H1 (cell line): ENCODE measurements around the gene CORO7. TPM values are rescaled to one million over a fixed set of nuclear protein-coding genes. Genes with fewer than 3 reads are reported as not detected.
A peak's percentile ranks its signal among the peaks of the same experiment; 100 is the strongest.

Experiments
- CTCF ChIA-PET: fragments of 300-600 bp; sonication (Branson Sonifier 250); formaldehyde crosslinking; loops from one replicate; lab custom pipeline; 2021; ENCODE audit not compliant: partially characterized antibody; lab: Charles Lee
- POLR2A ChIA-PET: fragments of 300-600 bp; sonication (Branson Sonifier 250); formaldehyde crosslinking; loops from one replicate; lab custom pipeline; 2021; ENCODE audit warnings: inconsistent platforms; ENCODE audit not compliant: partially characterized antibody; lab: Charles Lee
- DNase-seq, 2 experiments: peaks; one replicate each; pipeline versions ENCODE4 v3.0.0 to v3.0.0-alpha.2; 2010 to 2022; ENCODE audit warnings: low spot score in 2 of 2, low read depth in 1 of 2, mixed read lengths in 1 of 2
- FAIRE-seq: peaks from 2 replicates; lab custom pipeline; 2011; peaks lifted over from hg19 to GRCh38; lab: Jason Lieb, UNC
- H2AFZ ChIP-seq: 2 replicates; pipeline ENCODE4 v1.8.1; 2012; ENCODE audit warnings: low read length, inconsistent platforms
- H2AK5ac ChIP-seq: 2 replicates; pipeline ENCODE4 v1.6.1; 2013; ENCODE audit warnings: low read depth, low read length
- H2BK120ac ChIP-seq: replicated peaks from 2 replicates; pipeline ENCODE3; 2013; ENCODE audit warnings: low read depth, low read length, inconsistent platforms
- H2BK12ac ChIP-seq: 2 replicates; pipeline ENCODE4 v1.6.1; 2013; ENCODE audit warnings: low read depth, low read length
- H2BK15ac ChIP-seq: 2 replicates; pipeline ENCODE4 v1.6.1; 2013; ENCODE audit warnings: low read length
- H2BK20ac ChIP-seq: 2 replicates; pipeline ENCODE4 v1.6.1; 2013; ENCODE audit warnings: low read length
- H2BK5ac ChIP-seq: 2 replicates; pipeline ENCODE4 v1.6.1; 2013; ENCODE audit warnings: low read depth, low read length
- H3K14ac ChIP-seq: 2 replicates; pipeline ENCODE4 v1.6.1; 2013; ENCODE audit warnings: inconsistent platforms; ENCODE audit not compliant: insufficient read length
- H3K18ac ChIP-seq: 2 replicates; pipeline ENCODE4 v1.6.1; 2013; ENCODE audit warnings: low read length; ENCODE audit errors: extremely low read depth
- H3K23ac ChIP-seq: 2 replicates; pipeline ENCODE4 v1.6.1; 2013; ENCODE audit warnings: inconsistent platforms; ENCODE audit not compliant: insufficient read length
- H3K23me2 ChIP-seq: 2 replicates; pipeline ENCODE4 v1.6.1; 2013; ENCODE audit warnings: low read depth, low read length
- H3K27ac ChIP-seq: 2 replicates; pipeline ENCODE4 v1.6.1; 2011; ENCODE audit warnings: low read depth, low read length, inconsistent platforms
- H3K27me3 ChIP-seq, 4 experiments: replicated peaks in 1 of 4; 1 replicate in 1 of 4; 2 replicates in 3 of 4; pipeline versions ENCODE4 v1.6.1 to v1.8.1; 2011 to 2013; ENCODE audit warnings: low read length in 3 of 4, mild to moderate bottlenecking in 3 of 4, inconsistent platforms in 2 of 4, mixed read lengths in 2 of 4, moderate library complexity in 1 of 4; ENCODE audit not compliant: control insufficient read depth in 3 of 4, insufficient read depth in 3 of 4; ENCODE audit errors: extremely low read depth in 1 of 4
- H3K36me3 ChIP-seq, 4 experiments: 2 replicates each; pipeline versions ENCODE4 v1.6.1 to v1.8.1; 2011 to 2013; ENCODE audit warnings: mild to moderate bottlenecking in 4 of 4, low read length in 3 of 4, moderate library complexity in 2 of 4, control low read depth in 1 of 4, inconsistent platforms in 1 of 4; ENCODE audit not compliant: insufficient read depth in 4 of 4, control insufficient read depth in 2 of 4
- H3K4ac ChIP-seq: replicated peaks from 2 replicates; pipeline ENCODE3; 2013; ENCODE audit warnings: low read length, low read depth, mixed read lengths, inconsistent platforms; ENCODE audit not compliant: insufficient read length
- H3K4me1 ChIP-seq, 4 experiments: replicated peaks in 1 of 4; 1 replicate in 1 of 4; 2 replicates in 3 of 4; pipeline versions ENCODE4 v1.6.1 to v1.8.1; 2011 to 2013; ENCODE audit warnings: low read length in 3 of 4, inconsistent platforms in 2 of 4, mixed read lengths in 1 of 4; ENCODE audit not compliant: insufficient read depth in 4 of 4, control insufficient read depth in 3 of 4
- H3K4me2 ChIP-seq, 2 experiments: 2 replicates each; pipeline versions ENCODE4 v1.6.1 to v1.8.1; 2011 to 2013; ENCODE audit warnings: low read depth in 2 of 2, low read length in 2 of 2, control low read depth in 1 of 2, inconsistent platforms in 1 of 2, mild to moderate bottlenecking in 1 of 2; ENCODE audit not compliant: insufficient read depth in 1 of 2
- H3K4me3 ChIP-seq, 4 experiments: fragments of 200-600, 300-600 bp in 1 of 4; sonication (generic), shearing (Covaris generic), sonication (Bioruptor Twin) in 1 of 4; 2 replicates each; pipeline versions ENCODE4 v1.5.1 to v1.8.1; 2011 to 2016; ENCODE audit warnings: low read length in 4 of 4, low read depth in 3 of 4, control low read depth in 2 of 4, inconsistent platforms in 2 of 4, mild to moderate bottlenecking in 2 of 4, mixed read lengths in 1 of 4, moderate library complexity in 1 of 4; ENCODE audit not compliant: insufficient read depth in 2 of 4; ENCODE audit errors: extremely low read depth in 1 of 4
- H3K56ac ChIP-seq: replicated peaks from 2 replicates; pipeline ENCODE3; 2013; ENCODE audit warnings: low read depth, mild to moderate bottlenecking, mixed read lengths, low read length, inconsistent platforms; ENCODE audit not compliant: insufficient read length
- H3K79me1 ChIP-seq: 2 replicates; pipeline ENCODE4 v1.6.1; 2013; ENCODE audit warnings: low read depth, low read length, control low read depth
- H3K79me2 ChIP-seq, 2 experiments: 2 replicates each; pipeline versions ENCODE4 v1.6.1 to v1.8.1; 2012 to 2013; ENCODE audit warnings: low read length in 2 of 2, mild to moderate bottlenecking in 2 of 2, inconsistent platforms in 1 of 2; ENCODE audit not compliant: insufficient read depth in 2 of 2, control insufficient read depth in 1 of 2
- H3K9ac ChIP-seq, 4 experiments: replicated peaks in 1 of 4; 1 replicate in 1 of 4; 2 replicates in 3 of 4; pipeline versions ENCODE4 v1.6.1 to v1.8.1; 2011 to 2013; ENCODE audit warnings: low read depth in 3 of 4, low read length in 3 of 4, control low read depth in 2 of 4, mild to moderate bottlenecking in 2 of 4, moderate library complexity in 2 of 4, inconsistent platforms in 1 of 4; ENCODE audit errors: extremely low read depth in 1 of 4
- H3K9me3 ChIP-seq, 2 experiments: 2 replicates each; pipeline versions ENCODE4 v1.6.1 to v1.8.1; 2012 to 2013; ENCODE audit warnings: mild to moderate bottlenecking in 2 of 2, moderate library complexity in 2 of 2, control low read depth in 1 of 2, inconsistent platforms in 1 of 2, low read depth in 1 of 2, low read length in 1 of 2, mixed read lengths in 1 of 2; ENCODE audit not compliant: insufficient read depth in 2 of 2
- H4K20me1 ChIP-seq, 2 experiments: replicated peaks in 1 of 2; 2 replicates each; pipeline versions ENCODE3 to v1.8.1; 2011 to 2013; ENCODE audit warnings: inconsistent platforms in 2 of 2, low read length in 2 of 2, mild to moderate bottlenecking in 1 of 2; ENCODE audit not compliant: insufficient read depth in 2 of 2, control insufficient read depth in 1 of 2
- H4K5ac ChIP-seq: 2 replicates; pipeline ENCODE4 v1.6.1; 2013; ENCODE audit warnings: low read length, low read depth, mixed read lengths, inconsistent platforms; ENCODE audit not compliant: insufficient read length
- H4K8ac ChIP-seq: 2 replicates; pipeline ENCODE4 v1.8.0; 2013; ENCODE audit warnings: mild to moderate bottlenecking, moderate library complexity, low read length, inconsistent platforms; ENCODE audit not compliant: insufficient read depth; ENCODE audit errors: extremely low read depth
- H4K91ac ChIP-seq: replicated peaks from 2 replicates; pipeline ENCODE3; 2013; ENCODE audit warnings: low read length, mixed read lengths, inconsistent platforms; ENCODE audit not compliant: insufficient read length
- ATF3 ChIP-seq: IDR thresholded peaks from 2 replicates; pipeline ENCODE4 v1.6.1; 2011; ENCODE audit warnings: low read depth, mild to moderate bottlenecking, low read length; ENCODE audit not compliant: insufficient read depth
- BACH1 ChIP-seq: IDR thresholded peaks from 2 replicates; pipeline ENCODE4 v1.6.1; 2012; ENCODE audit warnings: low read length, improper control_type of control experiment
- CEBPB ChIP-seq: IDR thresholded peaks from 2 replicates; pipeline ENCODE4 v1.6.1; 2012; ENCODE audit warnings: low read depth, low read length
- CHD1 ChIP-seq: IDR thresholded peaks from 2 replicates; pipeline ENCODE4 v1.6.1; 2012; ENCODE audit warnings: low read depth, low read length, improper control_type of control experiment
- CHD2 ChIP-seq: IDR thresholded peaks from 2 replicates; pipeline ENCODE4 v1.6.1; 2012; ENCODE audit warnings: low read length, improper control_type of control experiment
- HDAC6 ChIP-seq: IDR thresholded peaks from one replicate; pipeline ENCODE4 v1.7.1; 2012; ENCODE audit warnings: low read depth, mild to moderate bottlenecking, inconsistent platforms, low read length, moderate library complexity
- MAFK ChIP-seq: IDR thresholded peaks from 2 replicates; pipeline ENCODE4 v1.6.1; 2012; ENCODE audit warnings: low read depth, mild to moderate bottlenecking, improper control_type of control experiment, low read length
- POLR2A ChIP-seq, 2 experiments: IDR thresholded peaks; 1 replicate in 1 of 2; 2 replicates in 1 of 2; pipeline ENCODE4 v1.6.1; 2011; ENCODE audit warnings: low read depth in 2 of 2, low read length in 2 of 2, mild to moderate bottlenecking in 2 of 2; ENCODE audit errors: control extremely low read depth in 1 of 2
- POU5F1 ChIP-seq: IDR thresholded peaks from 2 replicates; pipeline ENCODE4 v1.6.1; 2011; ENCODE audit warnings: low read depth, mild to moderate bottlenecking, low read length, moderate library complexity
- RBBP5 ChIP-seq: IDR thresholded peaks from 2 replicates; pipeline ENCODE4 v1.7.1; 2012; ENCODE audit warnings: low read depth, mild to moderate bottlenecking, inconsistent platforms, low read length, moderate library complexity, borderline replicate concordance
- SP4 ChIP-seq: IDR thresholded peaks from 2 replicates; pipeline ENCODE4 v1.6.1; 2012; ENCODE audit warnings: low read length, inconsistent platforms
- SRF ChIP-seq: IDR thresholded peaks from 2 replicates; pipeline ENCODE4 v1.6.1; 2011; ENCODE audit warnings: mild to moderate bottlenecking, low read depth, low read length, moderate library complexity
- TAF1 ChIP-seq: IDR thresholded peaks from 2 replicates; pipeline ENCODE4 v1.6.1; 2011; ENCODE audit warnings: mild to moderate bottlenecking, low read depth, low read length
- TEAD4 ChIP-seq: IDR thresholded peaks from 2 replicates; pipeline ENCODE4 v1.6.1; 2012; ENCODE audit warnings: low read depth, low read length, inconsistent platforms, mixed read lengths
- WGBS, 2 experiments: shearing (Covaris generic) in 1 of 2; methylation state at CpG; one replicate each; pipeline versions ENCODE4 v1.1.6 to v1.1.7; 2013 to 2015; ENCODE audit warnings: low lambda C conversion rate in 2 of 2, mixed read lengths in 2 of 2, inconsistent platforms in 1 of 2, low coverage in 1 of 2, missing lambda C conversion rate in 1 of 2; ENCODE audit not compliant: insufficient replicate concordance in 2 of 2, insufficient coverage in 1 of 2, insufficient read length in 1 of 2; ENCODE audit errors: extremely low coverage in 1 of 2, missing lambda C conversion rate in 1 of 2; 5-methylcytosine and 5-hydroxymethylcytosine counted together
- polyA plus RNA-seq, 7 experiments: library from polyadenylated mRNA; depleted of rRNA in 3 of 7; stranded (reverse) in 5 of 7; unstranded in 2 of 7; fragments of >200 nt in 5 of 7; fragments of 200-250 nt in 2 of 7; gene quantifications; 1 replicate in 5 of 7; 2 replicates in 1 of 7; 4 replicates in 1 of 7; pipeline versions ENCODE4 v1.2.1 to v1.2.3, GENCODE V29; 2011 to 2013; ENCODE audit warnings: missing spikeins in 2 of 7, mixed read lengths in 2 of 7
- total RNA-seq: library from RNA; stranded (reverse); fragmentation: NEBNext Ultra II Directional; extraction: Animal tissue kit (Norgen Biotek cat#: 25700); gene quantifications from 2 replicates; pipeline ENCODE4 v1.2.1, GENCODE V29; 2021

CORO7 gene
- total and polyA plus RNA-seq, 2 of the 8 experiments (the other 6 are each of a cell fraction or from before 2014, with no cell fraction given), result 25.2 to 29.8 TPM

DNA sequence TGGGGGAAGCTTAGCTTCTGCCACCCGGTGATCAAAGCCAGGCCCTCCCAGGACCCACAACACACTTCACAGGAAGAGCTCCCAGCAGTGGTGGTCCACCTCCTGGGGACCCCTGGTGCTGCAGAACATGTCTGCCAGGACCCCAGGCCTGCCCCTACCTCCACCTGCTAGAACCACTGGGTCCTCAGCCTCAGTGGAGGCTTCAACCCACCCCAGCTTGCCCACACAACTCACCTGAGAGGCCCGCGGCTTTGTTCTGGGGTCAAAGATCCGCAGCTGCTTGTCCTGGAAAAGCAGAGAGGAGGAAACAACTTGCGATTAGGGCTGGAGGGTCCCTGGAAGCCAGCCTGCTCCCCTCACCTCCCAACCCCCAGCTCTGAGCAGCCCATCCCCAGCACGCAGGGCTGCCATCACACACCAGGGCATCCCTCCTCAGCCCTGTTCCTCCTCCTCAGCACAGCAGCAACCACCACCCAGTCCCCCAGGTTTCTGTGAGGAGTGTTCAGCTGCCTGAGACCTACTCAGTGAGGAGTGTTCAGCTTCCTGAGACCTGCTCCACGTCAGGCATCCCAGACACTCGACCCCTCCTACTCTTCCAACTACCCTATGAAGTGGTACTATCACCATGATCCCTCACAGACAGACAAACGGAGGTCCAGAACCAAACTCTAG is 21.2 kb downstream of the CORO7 start:
- H3K4me3 ChIP-seq, result no peak overlapping the region
- H3K4ac ChIP-seq, result no peak overlapping the region
- 76% methylated on average over 9 of the region's 9 CpGs; no CpG with 5 or more reads in 1 of the 2 experiments for WGBS, 2 experiments
- POLR2A ChIA-PET, result interaction anchor here (0.6 to 2.0 kb wide), 8 partner anchors 9 to 461 kb away, joined by 3 to 8 read pairs (median 4); no protein-coding TSS in a partner anchor
- no peak overlapping the region for H2BK20ac ChIP-seq
- H3K79me1 ChIP-seq, result no peaks in the 10 kb centered on the region
- H3K27ac ChIP-seq, result 0 out of 2 replicates have a peak overlapping the region, but pooled peaks have one; percentile 21
- H2BK15ac ChIP-seq, result peak overlapping the region; percentile 88; the same call in 1 of the 2 replicates
- H3K18ac ChIP-seq, result no peak overlapping the region; the same call in none of the 2 replicates
- no peaks in the 10 kb centered on the region for H3K23me2 ChIP-seq
- no peaks in the 10 kb centered on the region for H3K27me3 ChIP-seq
- no peak overlapping the region for H3K14ac ChIP-seq
- H4K5ac ChIP-seq, result peak overlapping the region; percentile 15
- H3K23ac ChIP-seq, result no peak overlapping the region
- no peak overlapping the region for H3K9ac ChIP-seq
- 0 out of 2 replicates have a peak overlapping the region, but pooled peaks have one; percentile 24 for H2AK5ac ChIP-seq
- no peak overlapping the region for H3K56ac ChIP-seq
- no peaks in the 10 kb centered on the region for H3K79me2 ChIP-seq
- H3K36me3 ChIP-seq, result no peaks in the 10 kb centered on the region
- H4K20me1 ChIP-seq, result no peaks in the 10 kb centered on the region
- no peak overlapping the region for H3K4me2 ChIP-seq
- CTCF ChIA-PET, result interaction anchor here (0.8 to 24.8 kb wide), 9 partner anchors 10 to 141 kb away, joined by 3 to 659 read pairs (median 5); no protein-coding TSS in a partner anchor
- DNase-seq, result no peak
- no peak overlapping the region for H4K91ac ChIP-seq
- no peaks in the 10 kb centered on the region for H3K9me3 ChIP-seq
- peaks cover 12 to 32% (median 26%) of the 10 kb centered on the region in 4 experiments for H3K4me1 ChIP-seq
- peak overlapping the region; percentile 44; the same call in 1 of the 2 replicates for H2BK12ac ChIP-seq
- H4K8ac ChIP-seq, result no peak overlapping the region
- peak overlapping the region; percentile 6; the same call in 1 of the 2 replicates for H2BK5ac ChIP-seq
- H2BK120ac ChIP-seq, result no peak overlapping the region
- FAIRE-seq, result no peak
- no peak overlapping the region for H2AFZ ChIP-seq
- TF ChIP-seq SRF (no peak), HDAC6 (no peak), CEBPB (no peak), ATF3 (no peak), TAF1 (no peak), CHD1 (no peak), RBBP5 (no peak), POLR2A (IDR thresholded peaks at IDR 0.05; ENCODE audit: control extremely low read depth in 1 of 2, low read depth in 2 of 2, low read length in 2 of 2) (no peak), SP4 (no peak), CHD2 (no peak), POU5F1 (no peak), MAFK (no peak), TEAD4 (no peak), BACH1 (no peak)
